ENCODE data around the gene FCHSD1. TPM values are rescaled to one million over a fixed set of nuclear protein-coding genes. Genes with fewer than 3 reads are reported as not detected.

FCHSD1 gene
- total and polyA plus RNA-seq, 2 donors (not counting 3 experiments of a cell fraction or from before 2014, with no cell fraction given) = 35.1 to 37.0 TPM

GRCh38 chr5:141617682-141618029 is 33.6 kb downstream of the FCHSD1 start:
- POLR2A ChIA-PET = interaction anchor here (2.7 kb wide), 1 partner anchor 26 kb away, joined by 18 read pairs; no protein-coding TSS in a partner anchor
- peak overlapping the region; percentile 67 for H3K9ac ChIP-seq (replicated peaks; ENCODE audit: extremely low read depth, insufficient read depth, low read length)
- H3K36me3 ChIP-seq (ENCODE audit: control insufficient read depth in 2 of 2, extremely low read depth in 1 of 2, insufficient read depth in 2 of 2, low read length in 2 of 2) = peaks cover 0 to 7% of the 10 kb centered on the region in 2 experiments

More at GRCh38 chr5:141617682-141618029, 33.6 kb downstream of the FCHSD1 start:
- H3K79me2 ChIP-seq (ENCODE audit: control insufficient read depth, insufficient read depth, low read length) = peaks cover 38% of the 10 kb centered on the region
- no peaks in the 10 kb centered on the region for H3K9me1 ChIP-seq (replicated peaks; ENCODE audit: control insufficient read depth, extremely low read depth, insufficient read depth, low read length)
- H3K4me3 ChIP-seq (replicated peaks in 1 of 3; ENCODE audit: insufficient read depth in 1 of 3, low read depth in 1 of 3, low read length in 3 of 3) = peak overlapping the region; percentile 77 to 84 (median 80)
- dilution Hi-C loops (cut with MboI; ENCODE audit: extremely low pct_ligation_motif_present, low sequenced_read_pairs) (no loop called here), intact Hi-C loops (cut with micrococcal nuclease) (no loop called here)
- peak overlapping the region; percentile 90 for H3K4me2 ChIP-seq (ENCODE audit: insufficient read depth, low read length)
- H3K27me3 ChIP-seq (ENCODE audit: control insufficient read depth in 2 of 2, insufficient read depth in 2 of 2, low read length in 2 of 2) = no peaks in the 10 kb centered on the region
- TSS peak; percentile 46 for BruUV-seq (replicated peaks)
- peaks cover 18% of the 10 kb centered on the region for H3K4me1 ChIP-seq (ENCODE audit: control insufficient read depth, extremely low read depth, insufficient read depth, low read length)
- H3K27ac ChIP-seq (ENCODE audit: insufficient read depth, low read depth, low read length) = peak overlapping the region; percentile 22
- H3K9me3 ChIP-seq (replicated peaks; ENCODE audit: control insufficient read depth, insufficient read depth, low read length) = no peaks in the 10 kb centered on the region
- FAIRE-seq (no peak), DNase-seq (ENCODE audit: low read depth, low spot score) (no peak)
- H2AFZ ChIP-seq (ENCODE audit: low read depth, low read length) = no peak overlapping the region
- peaks cover 3% of the 10 kb centered on the region for H4K20me1 ChIP-seq (replicated peaks; ENCODE audit: control insufficient read depth, extremely low read depth, insufficient read depth, low read length)
- CTCF ChIA-PET = interaction anchor here (0.7 to 8.5 kb wide), 10 partner anchors 11 to 187 kb away, joined by 3 to 1019 read pairs (median 24); partner anchors contain the start of genes HDAC3, PCDHGA12 and RELL2
- TF ChIP-seq POLR2A (IDR thresholded peaks at IDR 0.05; ENCODE audit: low read depth, low read length) = no peak
- TF ChIP-seq, protein P1, sequence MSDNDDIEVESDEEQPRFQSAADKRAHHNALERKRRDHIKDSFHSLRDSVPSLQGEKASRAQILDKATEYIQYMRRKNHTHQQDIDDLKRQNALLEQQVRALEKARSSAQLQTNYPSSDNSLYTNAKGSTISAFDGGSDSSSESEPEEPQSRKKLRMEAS (IDR thresholded peaks at IDR 0.05; ENCODE audit: insufficient read depth, insufficient read length) = no peak
- TF ChIP-seq JUN (IDR thresholded peaks at IDR 0.05; ENCODE audit: borderline replicate concordance, insufficient read depth, insufficient read length, low read depth) = no peak
- TF ChIP-seq CTCF (IDR thresholded peaks at IDR 0.05; ENCODE audit: extremely low read depth in 1 of 2, insufficient read depth in 1 of 2, low read depth in 1 of 2, low read length in 2 of 2) = no peak
- TF ChIP-seq FOS (IDR thresholded peaks at IDR 0.05; ENCODE audit: borderline replicate concordance, insufficient read depth, low read length) = no peak
- TF ChIP-seq EZH2 (IDR thresholded peaks at IDR 0.05; ENCODE audit: borderline replicate concordance, low read depth, low read length, severe bottlenecking) = no peak
- TF ChIP-seq GATA2 (IDR thresholded peaks at IDR 0.05; ENCODE audit: insufficient read depth, insufficient read length, low read depth, low read length) = no peak

All from endothelial cell of umbilical vein (primary cell).